DND-41 (cell line): ENCODE measurements around the gene MYO18B.

Experiments used
- ATAC-seq: fragments of 200-7000 bp; cut with Tn5 transposase; 3 replicates; pipeline ENCODE4 v1.9.1; 2021; ENCODE audit warnings: low read depth; ENCODE audit not compliant: insufficient read depth
- DNase-seq: peaks from one replicate; pipeline ENCODE4 v3.0.0-alpha.2; 2020
- H2AFZ ChIP-seq: 2 replicates; pipeline ENCODE4 v1.6.0; 2012; ENCODE audit warnings: low read depth, low read length
- H3K27ac ChIP-seq: 2 replicates; pipeline ENCODE4 v1.5.1; 2012; ENCODE audit warnings: low read length, inconsistent platforms
- H3K27me3 ChIP-seq: fragments of 200-600 bp; sonication (generic); 2 replicates; pipeline ENCODE4 v1.6.0; 2012; ENCODE audit warnings: low read length, mild to moderate bottlenecking, inconsistent platforms; ENCODE audit not compliant: insufficient read depth, poor library complexity
- H3K36me3 ChIP-seq: 2 replicates; pipeline ENCODE4 v1.5.1; 2012; ENCODE audit warnings: low read length, inconsistent platforms; ENCODE audit not compliant: insufficient read depth
- H3K4me1 ChIP-seq: 2 replicates; pipeline ENCODE4 v1.5.1; 2012; ENCODE audit warnings: mild to moderate bottlenecking, low read length; ENCODE audit not compliant: insufficient read depth
- H3K4me2 ChIP-seq: 2 replicates; pipeline ENCODE4 v1.6.0; 2012; ENCODE audit warnings: mild to moderate bottlenecking, moderate library complexity, low read length, inconsistent platforms; ENCODE audit not compliant: insufficient read depth
- H3K4me3 ChIP-seq, 2 experiments: fragments of 200-600 bp in 1 of 2; shearing (Covaris generic) in 1 of 2; 2 replicates each; pipeline ENCODE4 v1.5.1; 2012 to 2016; ENCODE audit warnings: inconsistent platforms in 2 of 2, low read length in 2 of 2, mild to moderate bottlenecking in 2 of 2, low read depth in 1 of 2, moderate library complexity in 1 of 2
- H3K79me2 ChIP-seq: 2 replicates; pipeline ENCODE4 v1.6.0; 2012; ENCODE audit warnings: low read length, inconsistent platforms; ENCODE audit not compliant: insufficient read depth
- H3K9ac ChIP-seq: 2 replicates; pipeline ENCODE4 v1.6.0; 2012; ENCODE audit warnings: low read depth, mild to moderate bottlenecking, inconsistent platforms, low read length, moderate library complexity
- H3K9me3 ChIP-seq: 2 replicates; pipeline ENCODE4 v1.5.1; 2012; ENCODE audit warnings: low read length, moderate library complexity, mild to moderate bottlenecking, inconsistent platforms; ENCODE audit not compliant: insufficient read depth, severe bottlenecking
- H4K20me1 ChIP-seq: 2 replicates; pipeline ENCODE4 v1.6.0; 2012; ENCODE audit warnings: low read length; ENCODE audit not compliant: insufficient read depth
- EZH2 ChIP-seq: IDR thresholded peaks from 3 replicates; pipeline ENCODE4 v1.6.1; 2012; ENCODE audit warnings: borderline replicate concordance, low read depth, mild to moderate bottlenecking, moderate library complexity, low read length, inconsistent platforms; ENCODE audit not compliant: severe bottlenecking
- TF ChIP-seq, protein P1 (sequence below): IDR thresholded peaks from 2 replicates; pipeline ENCODE4 v1.5.1; 2012; ENCODE audit warnings: borderline replicate concordance, low read length, moderate library complexity, mild to moderate bottlenecking; ENCODE audit not compliant: poor library complexity, severe bottlenecking; ENCODE audit errors: extremely low read depth

MYO18B gene

DNA sequence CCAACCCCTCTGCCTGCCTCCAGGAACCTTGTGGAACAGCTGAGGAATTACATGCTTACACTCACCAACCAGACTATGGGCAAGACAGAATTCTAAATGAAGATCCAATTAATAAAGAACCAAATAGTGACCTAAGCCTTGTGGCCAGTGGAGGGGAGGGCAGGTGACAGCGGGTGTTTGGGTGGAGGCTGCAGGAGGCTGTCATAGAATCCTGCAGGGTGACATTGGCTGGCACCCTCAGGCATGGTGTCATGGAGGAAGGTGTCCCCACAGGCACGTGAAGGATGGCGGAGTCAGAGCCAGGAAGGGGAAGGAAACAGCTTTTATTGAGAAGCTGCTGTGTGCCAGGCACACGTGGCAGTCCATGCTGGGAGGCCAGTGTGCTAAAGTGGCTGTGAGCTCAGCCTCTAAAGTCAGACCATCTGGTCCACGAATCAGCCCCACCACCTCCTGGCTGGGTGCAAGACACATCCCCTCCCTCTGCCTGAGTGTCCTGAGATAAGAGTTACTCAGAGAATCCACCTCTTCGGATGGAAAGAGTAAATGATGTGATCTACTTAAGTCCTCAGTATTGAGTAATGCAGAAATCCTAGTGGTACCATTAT lies 8.7 kb downstream of the MYO18B start:
- no peaks in the 10 kb centered on the region for H3K4me1 ChIP-seq
- no peaks in the 10 kb centered on the region for H3K79me2 ChIP-seq
- no peaks in the 10 kb centered on the region for H4K20me1 ChIP-seq
- no peak overlapping the region for H3K9ac ChIP-seq
- H3K27ac ChIP-seq: no peak overlapping the region
- no peak overlapping the region for H3K4me2 ChIP-seq
- H3K9me3 ChIP-seq: no peaks in the 10 kb centered on the region
- H3K27me3 ChIP-seq: no peaks in the 10 kb centered on the region
- no peak overlapping the region for H3K4me3 ChIP-seq
- DNase-seq (no peak), ATAC-seq (no peak)
- no peak overlapping the region for H2AFZ ChIP-seq
- no peak for TF ChIP-seq EZH2
- H3K36me3 ChIP-seq: no peaks in the 10 kb centered on the region

DNA sequence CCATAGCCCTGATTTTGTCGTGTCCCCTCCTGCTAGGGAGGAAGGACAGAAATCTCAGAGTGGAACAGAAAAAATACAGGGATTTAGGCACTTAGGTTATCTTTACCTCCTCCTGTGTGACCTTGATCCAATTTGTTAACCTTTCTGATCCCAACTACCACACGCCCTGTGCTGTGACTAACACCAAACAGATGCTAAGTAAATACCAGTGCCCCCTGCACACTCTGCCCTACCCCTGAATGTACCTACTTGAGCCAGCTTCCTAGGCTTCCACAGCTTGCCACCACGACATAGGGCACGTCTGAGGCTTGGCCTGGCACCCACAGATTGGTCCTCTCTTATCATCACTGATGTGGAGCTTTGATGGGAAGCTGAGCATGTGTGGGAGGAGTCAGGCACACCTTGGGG lies 9.2 kb downstream of the MYO18B start:
- no peaks in the 10 kb centered on the region for H3K79me2 ChIP-seq

DNA sequence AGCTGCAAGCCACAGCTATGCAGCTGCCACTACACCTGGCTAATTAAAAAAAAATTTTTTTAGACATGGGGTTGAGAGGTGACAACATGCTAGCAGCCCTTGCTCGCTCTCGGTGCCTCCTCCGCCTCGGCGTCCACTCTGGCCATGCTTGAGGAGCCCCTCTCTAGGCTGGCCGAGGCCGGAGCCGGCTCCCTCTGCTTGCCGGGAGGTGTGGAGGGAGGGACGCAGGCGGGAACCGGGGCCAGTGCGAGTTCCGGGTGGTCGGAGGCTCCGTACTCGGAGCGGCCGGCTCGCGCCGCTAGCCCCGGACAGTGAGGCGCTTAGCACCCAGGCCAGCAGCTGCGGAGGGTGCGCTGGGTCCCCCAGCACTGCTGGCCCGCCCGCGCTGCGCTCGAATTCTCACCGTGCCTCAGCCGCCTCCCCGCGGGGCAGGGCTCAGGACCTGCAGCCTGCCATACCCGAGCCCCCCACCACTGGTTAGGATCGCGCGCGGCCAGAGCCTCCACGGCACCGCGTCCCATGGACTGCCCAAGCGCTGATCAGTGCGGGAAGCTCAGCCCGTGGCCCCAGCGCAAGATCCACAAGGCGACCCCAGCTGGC lies 10.7 kb downstream of the MYO18B start:
- H3K27ac ChIP-seq: no peak overlapping the region
- no peaks in the 10 kb centered on the region for H3K27me3 ChIP-seq
- H3K4me2 ChIP-seq: no peak overlapping the region
- DNase-seq (no peak), ATAC-seq (no peak)
- no peak overlapping the region for H3K4me3 ChIP-seq
- no peaks in the 10 kb centered on the region for H3K9me3 ChIP-seq
- TF ChIP-seq, protein P1, sequence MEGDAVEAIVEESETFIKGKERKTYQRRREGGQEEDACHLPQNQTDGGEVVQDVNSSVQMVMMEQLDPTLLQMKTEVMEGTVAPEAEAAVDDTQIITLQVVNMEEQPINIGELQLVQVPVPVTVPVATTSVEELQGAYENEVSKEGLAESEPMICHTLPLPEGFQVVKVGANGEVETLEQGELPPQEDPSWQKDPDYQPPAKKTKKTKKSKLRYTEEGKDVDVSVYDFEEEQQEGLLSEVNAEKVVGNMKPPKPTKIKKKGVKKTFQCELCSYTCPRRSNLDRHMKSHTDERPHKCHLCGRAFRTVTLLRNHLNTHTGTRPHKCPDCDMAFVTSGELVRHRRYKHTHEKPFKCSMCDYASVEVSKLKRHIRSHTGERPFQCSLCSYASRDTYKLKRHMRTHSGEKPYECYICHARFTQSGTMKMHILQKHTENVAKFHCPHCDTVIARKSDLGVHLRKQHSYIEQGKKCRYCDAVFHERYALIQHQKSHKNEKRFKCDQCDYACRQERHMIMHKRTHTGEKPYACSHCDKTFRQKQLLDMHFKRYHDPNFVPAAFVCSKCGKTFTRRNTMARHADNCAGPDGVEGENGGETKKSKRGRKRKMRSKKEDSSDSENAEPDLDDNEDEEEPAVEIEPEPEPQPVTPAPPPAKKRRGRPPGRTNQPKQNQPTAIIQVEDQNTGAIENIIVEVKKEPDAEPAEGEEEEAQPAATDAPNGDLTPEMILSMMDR: no peak
- TF ChIP-seq EZH2: no peak
- no peak overlapping the region for H2AFZ ChIP-seq
- H3K4me1 ChIP-seq: 0 out of 2 replicates have a peak, but pooled peaks cover 2% of the 10 kb centered on the region
- H3K36me3 ChIP-seq: no peaks in the 10 kb centered on the region
- H4K20me1 ChIP-seq: no peaks in the 10 kb centered on the region
- H3K9ac ChIP-seq: no peak overlapping the region
- no peaks in the 10 kb centered on the region for H3K79me2 ChIP-seq

More for the DNA sequence above, 9.2 kb downstream of the MYO18B start:
- Histone ChIP-seq H2AFZ (no peak overlapping the region), H3K4me3 (no peak overlapping the region), H3K4me2 (no peak overlapping the region), H3K9me3 (no peaks in the 10 kb centered on the region), H3K4me1 (no peaks in the 10 kb centered on the region), H3K9ac (no peak overlapping the region), H3K27ac (no peak overlapping the region), H3K36me3 (no peaks in the 10 kb centered on the region), H3K27me3 (no peaks in the 10 kb centered on the region), H4K20me1 (no peaks in the 10 kb centered on the region)
- no peak for TF ChIP-seq EZH2
- TF ChIP-seq, protein P1: no peak
- no peak for DNase-seq
- ATAC-seq: no peak

DNA sequence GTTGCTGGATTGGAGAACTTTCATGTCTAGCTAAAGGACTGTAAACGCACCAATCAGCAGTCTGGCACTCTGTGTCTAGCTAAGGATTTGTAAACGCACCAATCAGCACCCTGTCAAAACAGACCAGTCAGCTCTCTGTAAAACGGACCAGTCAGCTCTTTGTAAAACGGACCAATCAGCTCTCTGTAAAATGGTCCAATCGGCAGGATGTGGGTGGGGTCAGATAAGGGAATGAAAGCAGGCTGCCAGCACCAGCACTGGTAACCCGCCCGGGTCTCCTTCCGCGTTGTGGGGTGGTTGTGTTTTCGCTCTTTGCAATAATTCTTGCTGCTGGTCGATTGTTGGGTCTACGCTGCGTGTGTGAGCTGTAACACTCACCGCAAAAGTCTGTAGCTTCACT lies 11.3 kb downstream of the MYO18B start:
- Histone ChIP-seq H3K9me3 (no peaks in the 10 kb centered on the region), H3K9ac (no peak overlapping the region), H3K27ac (no peak overlapping the region), H3K4me3 (no peak overlapping the region), H2AFZ (no peak overlapping the region), H3K27me3 (no peaks in the 10 kb centered on the region), H4K20me1 (no peaks in the 10 kb centered on the region), H3K36me3 (no peaks in the 10 kb centered on the region), H3K79me2 (no peaks in the 10 kb centered on the region), H3K4me2 (no peak overlapping the region), H3K4me1 (0 out of 2 replicates have a peak, but pooled peaks cover 3% of the 10 kb centered on the region)
- DNase-seq (no peak), ATAC-seq (no peak)
- TF ChIP-seq EZH2: no peak
- TF ChIP-seq, protein P1: no peak
